Spleen (tissue), 11 donors: ENCODE results near the gene ZMYM4. TPM values are rescaled to one million over a fixed set of nuclear protein-coding genes. Genes with fewer than 3 reads are reported as not detected.
A peak's percentile ranks its signal among the peaks of the same experiment; 100 is the strongest.

ENCODE experiments used
- DNase-seq: peaks from one replicate; pipeline ENCODE4 v3.0.0-alpha.2; 2020
- H3K27ac ChIP-seq, 8 donors: fragments of 200-600 bp; sonication (generic) in 7 of 8; 1 replicate in 4 of 8; 2 replicates in 4 of 8; pipeline versions ENCODE4 v1.5.0 to v1.8.0; 2016 to 2021; ENCODE audit warnings: inconsistent platforms in 4 of 8, mild to moderate bottlenecking in 4 of 8, moderate library complexity in 1 of 8
- H3K27me3 ChIP-seq, 7 donors: fragments of 200-600 bp; sonication (generic) in 6 of 7; replicated peaks in 1 of 7; 1 replicate in 4 of 7; 2 replicates in 3 of 7; pipeline versions ENCODE4 v1.5.0 to v1.8.0; 2016 to 2021; ENCODE audit warnings: inconsistent platforms in 3 of 7, mild to moderate bottlenecking in 1 of 7
- H3K36me3 ChIP-seq, 6 donors: fragments of 200-600 bp; sonication (generic) in 5 of 6; 1 replicate in 4 of 6; 2 replicates in 2 of 6; pipeline versions ENCODE4 v1.5.0 to v1.8.0; 2016 to 2021; ENCODE audit warnings: inconsistent platforms in 2 of 6
- H3K4me1 ChIP-seq, 6 donors: fragments of 200-600 bp; sonication (generic) in 5 of 6; 1 replicate in 3 of 6; 2 replicates in 3 of 6; pipeline versions ENCODE4 v1.5.0 to v1.8.0; 2016 to 2021; ENCODE audit warnings: inconsistent platforms in 3 of 6
- H3K4me3 ChIP-seq, 8 donors: fragments of 200-600 bp; sonication (generic) in 7 of 8; 1 replicate in 4 of 8; 2 replicates in 4 of 8; pipeline versions ENCODE4 v1.5.0 to v1.8.0; 2016 to 2021; ENCODE audit warnings: inconsistent platforms in 4 of 8, mild to moderate bottlenecking in 4 of 8, moderate library complexity in 2 of 8
- H3K9me3 ChIP-seq, 8 donors: fragments of 200-600 bp; sonication (generic) in 7 of 8; 1 replicate in 4 of 8; 2 replicates in 4 of 8; pipeline versions ENCODE4 v1.5.0 to v1.8.0; 2016 to 2021; ENCODE audit warnings: inconsistent platforms in 4 of 8
- CTCF ChIP-seq, 11 experiments: fragments of 200-600 bp in 7 of 11; fragments of 450-650 bp in 4 of 11; sonication (generic) in 4 of 11; IDR thresholded peaks in 8 of 11; conservative IDR thresholded peaks in 3 of 11; 1 replicate in 7 of 11; 2 replicates in 4 of 11; pipeline versions ENCODE4 v1.4.0 to v1.8.0; 2016 to 2021; ENCODE audit warnings: antibody characterized with exemption in 11 of 11, inconsistent platforms in 4 of 11, mild to moderate bottlenecking in 1 of 11
- POLR2A ChIP-seq, 3 donors: fragments of 450-650 bp; IDR thresholded peaks; one replicate each; pipeline ENCODE4 v1.5.1; 2017; ENCODE audit warnings: antibody characterized with exemption in 3 of 3, mild to moderate bottlenecking in 1 of 3
- POLR2AphosphoS5 ChIP-seq, 3 donors: sonication (generic); formaldehyde crosslinking; IDR thresholded peaks; one replicate each; pipeline ENCODE4 v1.5.1; 2017; ENCODE audit warnings: antibody characterized with exemption in 3 of 3
- WGBS, 5 donors: extraction: QIAGEN DNeasy Blood & Tissue Kit in 3 of 5; methylation state at CpG; one replicate each; pipeline versions ENCODE4 v1.1.5 to v1.1.7; 2013 to 2018; 5-methylcytosine and 5-hydroxymethylcytosine counted together
- intact Hi-C: fragments of 100-400 bp; cut with DNase I; formaldehyde crosslinking; loops from one replicate; pipeline ENCODE4 v1.15.0; 2023; ENCODE audit warnings: low total_unique reads
- polyA plus RNA-seq, 3 donors: library from polyadenylated mRNA; stranded (reverse); fragments of 200-250 nt; gene quantifications; one replicate each; pipeline ENCODE4 v1.2.1, GENCODE V29; 2013
- total RNA-seq, 7 donors: library from RNA; depleted of rRNA in 3 of 7; stranded (reverse); fragments of >200 nt in 3 of 7; fragmentation: NEBNext Ultra II Directional in 4 of 7; extraction: Animal tissue kit (Norgen Biotek cat#: 25700) in 4 of 7; gene quantifications; one replicate each; pipeline versions ENCODE4 v1.1.0 to v1.2.1, GENCODE V29; 2016 to 2021
- donor health status: healthy with polysubstance abuse.
- donor health status: DM: no; HTN: no; CAD: no; lungs with moderate emphysema.
- donor health status: DM: no; HTN: no; CAD: no.
- donor health status: Bipolar disorder and iron deficiency.
- donor health status: healthy.
- donor health status: DM: no; HTN: no; CAD: no.
- donor health status: DM: yes; HTN: yes; CAD: no.

The ZMYM4 gene
- total and polyA plus RNA-seq, 10 donors = 9.0 to 70.2 (median 47.1) TPM

DNA sequence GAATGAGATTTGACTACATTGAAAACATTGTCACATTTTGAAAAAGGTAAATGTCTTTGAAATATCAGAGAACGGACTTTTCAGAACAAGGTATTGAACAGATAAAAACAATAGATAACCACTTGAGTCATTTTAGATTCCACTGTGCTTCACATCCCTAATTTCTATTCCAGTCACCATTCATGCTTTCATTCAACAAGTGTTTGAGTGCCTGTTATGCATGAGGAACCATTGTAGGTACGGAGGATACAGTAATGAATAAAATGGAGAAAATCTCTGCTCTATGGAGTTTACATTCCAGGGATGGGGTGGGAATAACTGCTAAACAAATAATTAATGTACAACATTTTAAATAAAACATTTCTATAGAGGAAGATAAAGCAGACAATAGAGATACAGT, 26.3 kb downstream of the ZMYM4 start:
- H3K4me1 ChIP-seq = peaks cover 0 to 27% (median 6%) of the 10 kb centered on the region in 6 donors
- no peak overlapping the region for H3K27ac ChIP-seq
- no peak overlapping the region for H3K4me3 ChIP-seq
- TF ChIP-seq POLR2A (IDR thresholded peaks at IDR 0.05) (no peak), POLR2AphosphoS5 (IDR thresholded peaks at IDR 0.05) (no peak), CTCF (IDR thresholded peaks at IDR 0.05 in 8 of 11, conservative IDR thresholded peaks at IDR 0.05 in 3 of 11) (no peak)
- intact Hi-C loops = loop anchor here (5.0 kb wide), 1 partner anchor 93 kb away; no protein-coding TSS in a partner anchor
- 93 to 98% (median 96%) methylated on average over 2 of the region's 2 CpGs for WGBS, 5 donors
- H3K36me3 ChIP-seq = peaks cover 0 to 68% (median 8%) of the 10 kb centered on the region in 6 donors
- no peaks in the 10 kb centered on the region for H3K9me3 ChIP-seq
- no peaks in the 10 kb centered on the region for H3K27me3 ChIP-seq
- no peak for DNase-seq

GRCh38 chr1:35297886-35298285, 29.4 kb downstream of the ZMYM4 start:
- DNase-seq = no peak
- 86 to 96% (median 93%) methylated on average over 2 of the region's 2 CpGs for WGBS, 5 donors
- peaks cover 0 to 19% (median 6%) of the 10 kb centered on the region in 6 donors for H3K4me1 ChIP-seq
- intact Hi-C loops = loop anchor here (5.0 kb wide), 1 partner anchor 96 kb away; no protein-coding TSS in a partner anchor
- no peak overlapping the region for H3K4me3 ChIP-seq
- H3K27ac ChIP-seq = no peak overlapping the region
- no peaks in the 10 kb centered on the region for H3K27me3 ChIP-seq
- no peak for TF ChIP-seq POLR2AphosphoS5 (IDR thresholded peaks at IDR 0.05)
- no peak for TF ChIP-seq POLR2A (IDR thresholded peaks at IDR 0.05)
- no peak for TF ChIP-seq CTCF (IDR thresholded peaks at IDR 0.05 in 8 of 11, conservative IDR thresholded peaks at IDR 0.05 in 3 of 11)
- H3K9me3 ChIP-seq = no peaks in the 10 kb centered on the region
- H3K36me3 ChIP-seq = peaks cover 0 to 54% (median 7%) of the 10 kb centered on the region in 6 donors

- H3K27ac ChIP-seq = peak overlapping the region in 1 of 8 donors; percentile 4
- no peak for TF ChIP-seq POLR2A (IDR thresholded peaks at IDR 0.05)
- peak in 1 of 3 donors; percentile 20 for TF ChIP-seq POLR2AphosphoS5 (IDR thresholded peaks at IDR 0.05)
- peak in 8 of 11 experiments; percentile 17 to 58 (median 44) for TF ChIP-seq CTCF (IDR thresholded peaks at IDR 0.05 in 8 of 11, conservative IDR thresholded peaks at IDR 0.05 in 3 of 11)
- H3K4me3 ChIP-seq = no peak overlapping the region
- no peaks in the 10 kb centered on the region for H3K27me3 ChIP-seq
- WGBS, 5 donors = 9 to 23% (median 11%) methylated on average over 2 of the region's 2 CpGs
- H3K9me3 ChIP-seq = no peaks in the 10 kb centered on the region
- H3K36me3 ChIP-seq = peaks cover 0 to 52% (median 4%) of the 10 kb centered on the region in 6 donors
- peaks cover 0 to 19% (median 6%) of the 10 kb centered on the region in 6 donors for H3K4me1 ChIP-seq
- no peak for DNase-seq
- intact Hi-C loops = loop anchor here (5.0 kb wide), 1 partner anchor 96 kb away; no protein-coding TSS in a partner anchor
Observed at GRCh38 chr1:35298464-35298863, 30.0 kb downstream of the ZMYM4 start.

DNA sequence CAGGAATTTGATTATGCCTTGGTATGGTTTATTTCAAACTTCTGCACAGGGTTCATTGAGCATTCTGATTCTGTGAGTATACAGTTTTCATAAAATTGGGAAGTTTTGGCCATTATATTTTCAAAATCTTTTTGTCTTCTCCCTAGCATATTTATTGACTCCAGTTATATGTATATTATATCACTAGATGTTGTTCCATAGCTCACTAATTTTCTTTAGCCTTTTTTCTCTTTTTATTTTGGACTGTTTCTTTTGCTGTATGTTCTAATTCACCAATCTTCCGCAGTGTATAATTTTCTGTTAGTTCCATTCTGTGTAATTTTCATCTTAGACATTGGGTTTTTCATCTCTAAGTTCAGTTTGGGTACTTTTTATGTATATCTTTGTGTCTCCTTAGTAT, 31.9 kb downstream of the ZMYM4 start:
- intact Hi-C loops = no loop called here
- H3K4me3 ChIP-seq = no peak overlapping the region
- no peak for TF ChIP-seq CTCF (IDR thresholded peaks at IDR 0.05 in 8 of 11, conservative IDR thresholded peaks at IDR 0.05 in 3 of 11)
- TF ChIP-seq POLR2A (IDR thresholded peaks at IDR 0.05) = no peak
- no peak for TF ChIP-seq POLR2AphosphoS5 (IDR thresholded peaks at IDR 0.05)
- H3K36me3 ChIP-seq = peaks cover 0 to 52% (median 4%) of the 10 kb centered on the region in 6 donors
- H3K9me3 ChIP-seq = no peaks in the 10 kb centered on the region
- no peak overlapping the region for H3K27ac ChIP-seq
- H3K27me3 ChIP-seq = no peaks in the 10 kb centered on the region
- DNase-seq = no peak
- H3K4me1 ChIP-seq = peaks cover 0 to 19% (median 6%) of the 10 kb centered on the region in 6 donors
- WGBS, 5 donors = 98 to 100% (median 100%) methylated on average over 1 of the region's 1 CpG
